Trophoblast cell (in vitro differentiated cells and primary cell): ENCODE results near the gene ZNF570.

Experiments used
- DNase-seq, 2 donors: peaks; one replicate each; pipeline ENCODE4 v3.0.0-alpha.2; 2016
- H2AFZ ChIP-seq: 2 replicates; pipeline ENCODE4 v1.6.1; 2013; ENCODE audit warnings: low read length, moderate library complexity, mild to moderate bottlenecking; ENCODE audit not compliant: insufficient read depth, poor library complexity
- H2AK5ac ChIP-seq: 2 replicates; pipeline ENCODE4 v1.6.1; 2013; ENCODE audit warnings: mild to moderate bottlenecking, low read length
- H2BK120ac ChIP-seq: 2 replicates; pipeline ENCODE4 v1.6.1; 2013; ENCODE audit warnings: low read length, mild to moderate bottlenecking, moderate library complexity; ENCODE audit not compliant: insufficient read depth, poor library complexity
- H2BK12ac ChIP-seq: 2 replicates; pipeline ENCODE4 v1.6.1; 2013; ENCODE audit warnings: mild to moderate bottlenecking, low read length, moderate library complexity
- H2BK5ac ChIP-seq: 2 replicates; pipeline ENCODE4 v1.6.1; 2013; ENCODE audit warnings: low read length, low read depth, moderate library complexity, mild to moderate bottlenecking; ENCODE audit not compliant: poor library complexity
- H3K14ac ChIP-seq: 2 replicates; pipeline ENCODE4 v1.6.1; 2013; ENCODE audit warnings: mild to moderate bottlenecking, low read length
- H3K18ac ChIP-seq: 2 replicates; pipeline ENCODE4 v1.6.1; 2013; ENCODE audit warnings: mild to moderate bottlenecking, low read length
- H3K23ac ChIP-seq: 2 replicates; pipeline ENCODE4 v1.6.1; 2013; ENCODE audit warnings: low read length
- H3K27ac ChIP-seq: 2 replicates; pipeline ENCODE4 v1.5.1; 2013; ENCODE audit warnings: low read depth, mild to moderate bottlenecking, inconsistent platforms, low read length, moderate library complexity
- H3K27me3 ChIP-seq: 2 replicates; pipeline ENCODE4 v1.6.1; 2013; ENCODE audit warnings: inconsistent platforms, mild to moderate bottlenecking, low read length, moderate library complexity; ENCODE audit not compliant: insufficient read depth
- H3K36me3 ChIP-seq, 2 experiments: 1 replicate in 1 of 2; 2 replicates in 1 of 2; pipeline ENCODE4 v1.6.1; 2013; ENCODE audit warnings: low read length in 2 of 2, mild to moderate bottlenecking in 2 of 2, moderate library complexity in 1 of 2; ENCODE audit not compliant: insufficient read depth in 2 of 2, control insufficient read depth in 1 of 2
- H3K4ac ChIP-seq: 2 replicates; pipeline ENCODE4 v1.6.1; 2013; ENCODE audit warnings: low read depth, mild to moderate bottlenecking, low read length, moderate library complexity
- H3K4me1 ChIP-seq, 2 experiments: 1 replicate in 1 of 2; 2 replicates in 1 of 2; pipeline ENCODE4 v1.6.1; 2013; ENCODE audit warnings: low read length in 2 of 2, mild to moderate bottlenecking in 2 of 2, moderate library complexity in 1 of 2; ENCODE audit not compliant: insufficient read depth in 2 of 2, control insufficient read depth in 1 of 2
- H3K4me2 ChIP-seq: 2 replicates; pipeline ENCODE4 v1.6.1; 2013; ENCODE audit warnings: inconsistent platforms, mild to moderate bottlenecking, low read length, moderate library complexity
- H3K4me3 ChIP-seq: 2 replicates; pipeline ENCODE4 v1.5.1; 2013; ENCODE audit warnings: mild to moderate bottlenecking, low read depth, low read length, inconsistent platforms
- H3K79me1 ChIP-seq: one replicate; pipeline ENCODE4 v1.6.1; 2013; ENCODE audit warnings: low read length
- H3K79me2 ChIP-seq: 2 replicates; pipeline ENCODE4 v1.6.1; 2013; ENCODE audit warnings: low read length, mild to moderate bottlenecking; ENCODE audit not compliant: control insufficient read depth, insufficient read depth, poor library complexity
- H3K9ac ChIP-seq: 2 replicates; pipeline ENCODE4 v1.6.1; 2013; ENCODE audit warnings: mild to moderate bottlenecking, low read length
- H3K9me3 ChIP-seq: 2 replicates; pipeline ENCODE4 v1.6.1; 2013; ENCODE audit warnings: low read depth, mild to moderate bottlenecking, control low read depth, inconsistent platforms, low read length; ENCODE audit not compliant: insufficient read depth
- H4K12ac ChIP-seq: 2 replicates; pipeline ENCODE4 v1.6.1; 2013; ENCODE audit warnings: low read depth, mild to moderate bottlenecking, low read length, moderate library complexity
- H4K8ac ChIP-seq: 2 replicates; pipeline ENCODE4 v1.6.1; 2013; ENCODE audit warnings: low read depth, mild to moderate bottlenecking, low read length, moderate library complexity
- H4K91ac ChIP-seq: one replicate; pipeline ENCODE4 v1.6.1; 2013; ENCODE audit warnings: low read depth, mild to moderate bottlenecking, low read length, moderate library complexity
- WGBS: extraction: QIAGEN DNeasy Blood & Tissue Kit; methylation state at CpG from one replicate; pipeline ENCODE4 v1.1.7; 2013; ENCODE audit warnings: missing lambda C conversion rate; ENCODE audit not compliant: insufficient read length, insufficient coverage; ENCODE audit errors: extremely low coverage; 5-methylcytosine and 5-hydroxymethylcytosine counted together

Gene ZNF570

GRCh38 chr19:37484406-37485168 is 15.4 kb downstream of the ZNF570 start:
- Histone ChIP-seq H2BK120ac (no peak overlapping the region), H3K4me2 (no peak overlapping the region), H3K23ac (no peak overlapping the region), H3K9me3 (peaks cover 22% of the 10 kb centered on the region), H3K79me2 (no peaks in the 10 kb centered on the region), H4K8ac (no peak overlapping the region), H3K4me3 (no peak overlapping the region), H3K27me3 (no peaks in the 10 kb centered on the region), H3K36me3 (peaks cover 13 to 22% of the 10 kb centered on the region in 2 experiments), H4K91ac (no peak overlapping the region), H3K27ac (no peak overlapping the region), H2BK12ac (no peak overlapping the region), H3K14ac (no peak overlapping the region), H3K4ac (no peak overlapping the region), H3K79me1 (no peaks in the 10 kb centered on the region), H3K18ac (no peak overlapping the region), H2AK5ac (no peak overlapping the region), H2BK5ac (no peak overlapping the region), H2AFZ (no peak overlapping the region), H4K12ac (no peak overlapping the region), H3K9ac (no peak overlapping the region), H3K4me1 (no peaks in the 10 kb centered on the region)
- WGBS = no CpG with 5 or more reads among the region's 8 CpGs
- no peak for DNase-seq

- no peak overlapping the region for H3K4me3 ChIP-seq
- H3K9ac ChIP-seq = no peak overlapping the region
- H2AFZ ChIP-seq = no peak overlapping the region
- DNase-seq = no peak
- H3K79me1 ChIP-seq = no peaks in the 10 kb centered on the region
- no peak overlapping the region for H4K12ac ChIP-seq
- H4K91ac ChIP-seq = no peak overlapping the region
- H4K8ac ChIP-seq = no peak overlapping the region
- no peak overlapping the region for H2BK120ac ChIP-seq
- H3K18ac ChIP-seq = no peak overlapping the region
- H3K9me3 ChIP-seq = peaks cover 3% of the 10 kb centered on the region
- H3K4me1 ChIP-seq = no peaks in the 10 kb centered on the region
- no peak overlapping the region for H2BK5ac ChIP-seq
- WGBS = no CpG with 5 or more reads among the region's 3 CpGs
- H3K27me3 ChIP-seq = no peaks in the 10 kb centered on the region
- H3K79me2 ChIP-seq = no peaks in the 10 kb centered on the region
- H3K4me2 ChIP-seq = no peak overlapping the region
- H3K36me3 ChIP-seq = no peaks in the 10 kb centered on the region
- H3K23ac ChIP-seq = no peak overlapping the region
- H3K27ac ChIP-seq = no peak overlapping the region
- H3K14ac ChIP-seq = no peak overlapping the region
- no peak overlapping the region for H3K4ac ChIP-seq
- H2BK12ac ChIP-seq = no peak overlapping the region
- H2AK5ac ChIP-seq = no peak overlapping the region
Observed at GRCh38 chr19:37492213-37492612, 23.1 kb downstream of the ZNF570 start.

GRCh38 chr19:37505958-37506386 is 36.8 kb downstream of the ZNF570 start:
- no CpG with 5 or more reads among the region's 12 CpGs for WGBS
- Histone ChIP-seq H3K14ac (peak overlapping the region; percentile 28), H3K27ac (peak overlapping the region; percentile 77), H3K4me2 (peak overlapping the region; percentile 65), H3K79me2 (peaks cover 6% of the 10 kb centered on the region), H3K18ac (no peak overlapping the region), H2BK5ac (peak overlapping the region; percentile 91), H3K4me1 (peaks cover 2 to 7% of the 10 kb centered on the region in 2 experiments), H4K8ac (peak overlapping the region; percentile 93), H3K27me3 (no peaks in the 10 kb centered on the region), H4K91ac (peak overlapping the region; percentile 9), H3K9ac (peak overlapping the region; percentile 71), H3K4ac (no peak overlapping the region), H2BK12ac (no peak overlapping the region), H3K9me3 (peaks cover 1% of the 10 kb centered on the region), H3K36me3 (peaks cover 0 to 2% of the 10 kb centered on the region in 2 experiments), H2BK120ac (no peak overlapping the region), H4K12ac (peak overlapping the region; percentile 28), H3K79me1 (peaks cover 13% of the 10 kb centered on the region), H2AK5ac (no peak overlapping the region), H3K4me3 (peak overlapping the region; percentile 87), H3K23ac (no peak overlapping the region), H2AFZ (peak overlapping the region; percentile 41)
- DNase-seq = no peak

- Histone ChIP-seq H3K27me3 (no peaks in the 10 kb centered on the region), H3K14ac (peak within 1 kb of the TSS; percentile 45), H4K91ac (peak within 1 kb of the TSS; percentile 91), H2BK120ac (peak within 1 kb of the TSS; percentile 67), H2BK5ac (peak within 1 kb of the TSS; percentile 91), H2AFZ (peak within 1 kb of the TSS; percentile 61), H3K18ac (peak within 1 kb of the TSS; percentile 72), H3K23ac (no peak within 1 kb of the TSS), H3K4me1 (peaks cover 2 to 7% of the 10 kb centered on the region in 2 experiments), H3K36me3 (peaks cover 3 to 4% of the 10 kb centered on the region in 2 experiments), H4K12ac (peak within 1 kb of the TSS; percentile 81), H4K8ac (peak within 1 kb of the TSS; percentile 93), H3K4ac (peak within 1 kb of the TSS; percentile 70), H3K9me3 (peaks cover 1% of the 10 kb centered on the region), H2AK5ac (peak within 1 kb of the TSS; percentile 27), H3K4me2 (peak within 1 kb of the TSS; percentile 65), H3K9ac (peak within 1 kb of the TSS; percentile 88), H3K27ac (peak within 1 kb of the TSS; percentile 77), H3K79me1 (peaks cover 13% of the 10 kb centered on the region), H2BK12ac (no peak within 1 kb of the TSS), H3K4me3 (peak within 1 kb of the TSS; percentile 87), H3K79me2 (peaks cover 6% of the 10 kb centered on the region)
- WGBS = no CpG with 5 or more reads among the region's 40 CpGs
- peak; percentile 79 to 89 for DNase-seq
Observed at GRCh38 chr19:37506387-37507166, 37.4 kb downstream of the ZNF570 start, which contains the start of gene ZNF793. Gene ZNF793 (plus strand): TSS chr19:37506939. CDS start chr19:37523440, 16,501 bp downstream.
